HCT116 (cell line): ENCODE measurements around the gene FCRL5. TPM values are rescaled to one million over a fixed set of nuclear protein-coding genes. Genes with fewer than 3 reads are reported as not detected.

Experiments
- ATAC-seq: fragments of 200-7000 bp; cut with Tn5 transposase; 2 replicates; pipeline ENCODE4 v1.9.1; 2020; ENCODE audit warnings: mild to moderate bottlenecking, moderate library complexity
- BruUV-seq: library from RNA; stranded (reverse); fragments of 400-500 nt; replicated peaks from 2 replicates; lab custom pipeline; 2021; lab: Mats Ljungman, UMichigan
- CTCF ChIA-PET: fragments of 300-600 bp; sonication (Branson Sonifier 250); formaldehyde crosslinking; loops from one replicate; lab custom pipeline; 2021; ENCODE audit warnings: antibody characterized with exemption; lab: Charles Lee
- POLR2A ChIA-PET: fragments of 300-600, 350-600 bp; sonication (Branson Sonifier 250); formaldehyde crosslinking; loops from one replicate; lab custom pipeline; 2021; ENCODE audit warnings: antibody characterized with exemption; lab: Charles Lee
- RAD21 ChIA-PET, 2 experiments: fragments of 300-600 bp; sonication (Branson Sonifier 250); formaldehyde crosslinking; loops; one replicate each; lab custom pipeline; 2023; ENCODE audit warnings: low total read pairs in 2 of 2; ENCODE audit not compliant: uncharacterized antibody in 2 of 2, unreplicated experiment in 2 of 2, low non-redundant PET in 1 of 2; lab: Charles Lee
- DNase-seq: peaks from one replicate; pipeline ENCODE4 v3.0.0-alpha.2; 2010; ENCODE audit warnings: low read depth, low spot score
- H2AFZ ChIP-seq: fragments of 200-600 bp; shearing (Covaris generic), sonication (generic); 2 replicates; pipeline ENCODE4 v1.6.1; 2017; ENCODE audit warnings: low read depth, mixed run types, mixed read lengths, antibody characterized with exemption, low read length; ENCODE audit not compliant: poor library complexity, severe bottlenecking
- H3K27ac ChIP-seq: 2 replicates; pipeline ENCODE4 v1.5.1; 2012; ENCODE audit warnings: low read depth, low read length
- H3K27me3 ChIP-seq: fragments of 200-600 bp; sonication (generic); 2 replicates; pipeline ENCODE4 v1.6.1; 2016; ENCODE audit warnings: mixed run types, low read length, mixed read lengths; ENCODE audit not compliant: insufficient read depth
- H3K36me3 ChIP-seq, 2 experiments: fragments of 200-500 bp in 1 of 2; fragments of 200-600 bp in 1 of 2; sonication (Bioruptor generic) in 1 of 2; sonication (generic) in 1 of 2; 2 replicates each; pipeline versions ENCODE4 v1.5.1 to v1.6.1; 2014 to 2016; ENCODE audit warnings: low read length in 2 of 2, inconsistent platforms in 1 of 2, mixed read lengths in 1 of 2, mixed run types in 1 of 2; ENCODE audit not compliant: insufficient read depth in 2 of 2, control insufficient read depth in 1 of 2
- H3K4me1 ChIP-seq, 2 experiments: fragments of 200-600 bp in 1 of 2; sonication (generic) in 1 of 2; 2 replicates each; pipeline versions ENCODE4 v1.5.1 to v1.6.1; 2012 to 2017; ENCODE audit warnings: low read length in 2 of 2, inconsistent platforms in 1 of 2, mild to moderate bottlenecking in 1 of 2, mixed read lengths in 1 of 2, mixed run types in 1 of 2, moderate library complexity in 1 of 2; ENCODE audit not compliant: insufficient read depth in 2 of 2, control insufficient read depth in 1 of 2
- H3K4me2 ChIP-seq: fragments of 200-600 bp; sonication (generic); 2 replicates; pipeline ENCODE4 v1.6.1; 2017; ENCODE audit warnings: mixed run types, low read length, mixed read lengths
- H3K4me3 ChIP-seq, 2 experiments: fragments of 200-600 bp in 1 of 2; sonication (generic) in 1 of 2; replicated peaks in 1 of 2; 2 replicates each; pipeline ENCODE4 v1.5.1; 2011 to 2016; ENCODE audit warnings: low read length in 2 of 2, control low read depth in 1 of 2, low read depth in 1 of 2, mild to moderate bottlenecking in 1 of 2, mixed read lengths in 1 of 2, mixed run types in 1 of 2
- H3K79me2 ChIP-seq: fragments of 200-600 bp; sonication (generic); 2 replicates; pipeline ENCODE4 v1.6.1; 2017; ENCODE audit warnings: mild to moderate bottlenecking, mixed run types, low read length, moderate library complexity, mixed read lengths; ENCODE audit not compliant: insufficient read depth
- H3K9ac ChIP-seq: fragments of 200-600 bp; sonication (generic); 2 replicates; pipeline ENCODE4 v1.6.1; 2016; ENCODE audit warnings: low read length, mixed read lengths
- H3K9me2 ChIP-seq: fragments of 200-600 bp; sonication (generic), shearing (Covaris generic); 2 replicates; pipeline ENCODE4 v1.6.1; 2017; ENCODE audit warnings: mixed run types, mild to moderate bottlenecking, moderate library complexity; ENCODE audit not compliant: insufficient read depth
- H3K9me3 ChIP-seq, 2 experiments: fragments of 200-500 bp in 1 of 2; fragments of 200-600 bp in 1 of 2; sonication (Bioruptor generic) in 1 of 2; sonication (generic) in 1 of 2; 2 replicates each; pipeline ENCODE4 v1.6.1; 2014 to 2017; ENCODE audit warnings: low read length in 2 of 2, mixed read lengths in 2 of 2, inconsistent platforms in 1 of 2, low read depth in 1 of 2, mild to moderate bottlenecking in 1 of 2, mixed run types in 1 of 2, moderate library complexity in 1 of 2; ENCODE audit not compliant: control insufficient read depth in 1 of 2, insufficient read depth in 1 of 2
- H4K20me1 ChIP-seq: fragments of 200-600 bp; sonication (generic), shearing (Covaris generic); 2 replicates; pipeline ENCODE4 v1.6.1; 2017; ENCODE audit warnings: mixed run types, mild to moderate bottlenecking, moderate library complexity; ENCODE audit not compliant: insufficient read depth
- CBX3 ChIP-seq: IDR thresholded peaks from 2 replicates; pipeline ENCODE4 v1.6.1; 2012; ENCODE audit warnings: low read depth
- EGR1 ChIP-seq: IDR thresholded peaks from 2 replicates; pipeline ENCODE4 v1.6.1; 2012; ENCODE audit warnings: low read depth
- ELF1 ChIP-seq: IDR thresholded peaks from 2 replicates; pipeline ENCODE4 v1.6.1; 2012; ENCODE audit warnings: low read depth, borderline replicate concordance
- EZH2 ChIP-seq: fragments of 200-600 bp; sonication (generic); IDR thresholded peaks from 2 replicates; pipeline ENCODE4 v1.6.1; 2017; ENCODE audit warnings: antibody characterized with exemption, mixed run types
- EZH2phosphoT487 ChIP-seq: fragments of 200-600 bp; IDR thresholded peaks from 2 replicates; pipeline ENCODE4 v1.6.1; 2018; ENCODE audit warnings: antibody characterized with exemption, borderline replicate concordance
- POLR2A ChIP-seq: IDR thresholded peaks from 2 replicates; pipeline ENCODE4 v1.7.0; 2011; ENCODE audit warnings: borderline replicate concordance; ENCODE audit not compliant: insufficient read depth, insufficient read length; ENCODE audit errors: extremely low read depth
- SIN3A ChIP-seq: IDR thresholded peaks from 2 replicates; pipeline ENCODE4 v1.6.1; 2012; ENCODE audit warnings: low read depth
- SP1 ChIP-seq: IDR thresholded peaks from 2 replicates; pipeline ENCODE4 v1.6.1; 2012; ENCODE audit warnings: low read depth
- SRF ChIP-seq: IDR thresholded peaks from 2 replicates; pipeline ENCODE4 v1.6.1; 2012; ENCODE audit warnings: low read depth
- TCF7L2 ChIP-seq: IDR thresholded peaks from 2 replicates; pipeline ENCODE4 v1.7.0; 2011; ENCODE audit warnings: borderline replicate concordance, inconsistent platforms; ENCODE audit not compliant: insufficient read depth, insufficient read length; ENCODE audit errors: extremely low read depth
- YY1 ChIP-seq: IDR thresholded peaks from 2 replicates; pipeline ENCODE4 v1.6.1; 2011; ENCODE audit warnings: low read length, low read depth, moderate library complexity, mild to moderate bottlenecking; ENCODE audit not compliant: insufficient replicate concordance; ENCODE audit errors: extremely low read depth
- ZFX ChIP-seq: fragments of 450-650 bp; IDR thresholded peaks from 2 replicates; pipeline ENCODE4 v1.6.1; 2017
- intact Hi-C: fragments of 100-400 bp; cut with micrococcal nuclease; formaldehyde crosslinking; loops from 2 replicates; pipeline ENCODE4 v1.10.0; 2022
- total RNA-seq: library from RNA; stranded (reverse); gene quantifications from one replicate; pipeline ENCODE4 v1.2.1, GENCODE V29; 2021; ENCODE audit not compliant: unreplicated experiment
- TF ChIP-seq, protein P1 (sequence below): IDR thresholded peaks from 2 replicates; pipeline ENCODE4 v1.6.1; 2012
- TF ChIP-seq, protein P2 (sequence below): IDR thresholded peaks from 2 replicates; pipeline ENCODE4 v1.6.1; 2011; ENCODE audit warnings: mild to moderate bottlenecking, low read length, moderate library complexity; ENCODE audit not compliant: insufficient replicate concordance; ENCODE audit errors: extremely low read depth
- TF ChIP-seq, protein P3 (sequence below): IDR thresholded peaks from 2 replicates; pipeline ENCODE4 v1.6.1; 2012; ENCODE audit warnings: low read depth
- TF ChIP-seq, protein P4 (sequence below): IDR thresholded peaks from 2 replicates; pipeline ENCODE4 v1.6.1; 2012

Gene FCRL5
- total RNA-seq, 1 experiment from 2014 or later: not detected

DNA sequence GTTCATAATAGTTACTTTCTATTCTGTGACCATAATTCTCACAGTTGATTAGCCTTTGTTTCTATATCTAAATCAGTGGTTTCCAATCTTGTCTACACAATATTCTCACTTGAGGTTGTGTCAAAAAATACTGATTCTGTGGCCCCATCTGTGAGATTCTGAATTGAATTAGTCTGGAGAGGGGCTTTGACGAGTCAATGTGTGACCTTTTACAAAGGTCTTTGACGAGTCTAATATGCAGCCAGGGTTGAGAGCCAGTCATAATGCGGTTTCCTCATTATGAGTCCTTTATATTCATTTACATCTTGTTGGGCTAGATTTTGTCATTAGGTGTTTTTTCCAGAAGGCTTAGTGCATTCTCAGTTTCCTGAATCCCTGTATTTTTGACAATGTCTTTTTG lies 19.7 kb downstream of the FCRL5 start:
- ChIA-PET POLR2A (no interaction called here), CTCF (no interaction called here), RAD21 (no interaction called here)
- H4K20me1 ChIP-seq: no peaks in the 10 kb centered on the region
- H3K79me2 ChIP-seq: no peaks in the 10 kb centered on the region
- H3K4me3 ChIP-seq: no peak overlapping the region
- H3K27ac ChIP-seq: no peak overlapping the region
- no peaks in the 10 kb centered on the region for H3K9me2 ChIP-seq
- H3K27me3 ChIP-seq: peaks cover 41% of the 10 kb centered on the region
- no peak overlapping the region for H3K4me2 ChIP-seq
- DNase-seq (no peak), ATAC-seq (no peak)
- intact Hi-C loops: no loop called here
- H2AFZ ChIP-seq: no peak overlapping the region
- no peak overlapping the region for H3K9ac ChIP-seq
- TF ChIP-seq SRF (no peak), POLR2A (no peak), EGR1 (no peak), CBX3 (no peak), YY1 (no peak), EZH2 (no peak), ELF1 (no peak), EZH2phosphoT487 (no peak), TCF7L2 (no peak), ZFX (no peak), SP1 (no peak), SIN3A (no peak)
- TF ChIP-seq, protein P1, sequence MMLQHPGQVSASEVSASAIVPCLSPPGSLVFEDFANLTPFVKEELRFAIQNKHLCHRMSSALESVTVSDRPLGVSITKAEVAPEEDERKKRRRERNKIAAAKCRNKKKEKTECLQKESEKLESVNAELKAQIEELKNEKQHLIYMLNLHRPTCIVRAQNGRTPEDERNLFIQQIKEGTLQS: no peak
- TF ChIP-seq, protein P2, sequence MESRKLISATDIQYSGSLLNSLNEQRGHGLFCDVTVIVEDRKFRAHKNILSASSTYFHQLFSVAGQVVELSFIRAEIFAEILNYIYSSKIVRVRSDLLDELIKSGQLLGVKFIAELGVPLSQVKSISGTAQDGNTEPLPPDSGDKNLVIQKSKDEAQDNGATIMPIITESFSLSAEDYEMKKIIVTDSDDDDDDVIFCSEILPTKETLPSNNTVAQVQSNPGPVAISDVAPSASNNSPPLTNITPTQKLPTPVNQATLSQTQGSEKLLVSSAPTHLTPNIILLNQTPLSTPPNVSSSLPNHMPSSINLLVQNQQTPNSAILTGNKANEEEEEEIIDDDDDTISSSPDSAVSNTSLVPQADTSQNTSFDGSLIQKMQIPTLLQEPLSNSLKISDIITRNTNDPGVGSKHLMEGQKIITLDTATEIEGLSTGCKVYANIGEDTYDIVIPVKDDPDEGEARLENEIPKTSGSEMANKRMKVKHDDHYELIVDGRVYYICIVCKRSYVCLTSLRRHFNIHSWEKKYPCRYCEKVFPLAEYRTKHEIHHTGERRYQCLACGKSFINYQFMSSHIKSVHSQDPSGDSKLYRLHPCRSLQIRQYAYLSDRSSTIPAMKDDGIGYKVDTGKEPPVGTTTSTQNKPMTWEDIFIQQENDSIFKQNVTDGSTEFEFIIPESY: no peak
- TF ChIP-seq, protein P3, sequence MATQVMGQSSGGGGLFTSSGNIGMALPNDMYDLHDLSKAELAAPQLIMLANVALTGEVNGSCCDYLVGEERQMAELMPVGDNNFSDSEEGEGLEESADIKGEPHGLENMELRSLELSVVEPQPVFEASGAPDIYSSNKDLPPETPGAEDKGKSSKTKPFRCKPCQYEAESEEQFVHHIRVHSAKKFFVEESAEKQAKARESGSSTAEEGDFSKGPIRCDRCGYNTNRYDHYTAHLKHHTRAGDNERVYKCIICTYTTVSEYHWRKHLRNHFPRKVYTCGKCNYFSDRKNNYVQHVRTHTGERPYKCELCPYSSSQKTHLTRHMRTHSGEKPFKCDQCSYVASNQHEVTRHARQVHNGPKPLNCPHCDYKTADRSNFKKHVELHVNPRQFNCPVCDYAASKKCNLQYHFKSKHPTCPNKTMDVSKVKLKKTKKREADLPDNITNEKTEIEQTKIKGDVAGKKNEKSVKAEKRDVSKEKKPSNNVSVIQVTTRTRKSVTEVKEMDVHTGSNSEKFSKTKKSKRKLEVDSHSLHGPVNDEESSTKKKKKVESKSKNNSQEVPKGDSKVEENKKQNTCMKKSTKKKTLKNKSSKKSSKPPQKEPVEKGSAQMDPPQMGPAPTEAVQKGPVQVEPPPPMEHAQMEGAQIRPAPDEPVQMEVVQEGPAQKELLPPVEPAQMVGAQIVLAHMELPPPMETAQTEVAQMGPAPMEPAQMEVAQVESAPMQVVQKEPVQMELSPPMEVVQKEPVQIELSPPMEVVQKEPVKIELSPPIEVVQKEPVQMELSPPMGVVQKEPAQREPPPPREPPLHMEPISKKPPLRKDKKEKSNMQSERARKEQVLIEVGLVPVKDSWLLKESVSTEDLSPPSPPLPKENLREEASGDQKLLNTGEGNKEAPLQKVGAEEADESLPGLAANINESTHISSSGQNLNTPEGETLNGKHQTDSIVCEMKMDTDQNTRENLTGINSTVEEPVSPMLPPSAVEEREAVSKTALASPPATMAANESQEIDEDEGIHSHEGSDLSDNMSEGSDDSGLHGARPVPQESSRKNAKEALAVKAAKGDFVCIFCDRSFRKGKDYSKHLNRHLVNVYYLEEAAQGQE: no peak
- TF ChIP-seq, protein P4, sequence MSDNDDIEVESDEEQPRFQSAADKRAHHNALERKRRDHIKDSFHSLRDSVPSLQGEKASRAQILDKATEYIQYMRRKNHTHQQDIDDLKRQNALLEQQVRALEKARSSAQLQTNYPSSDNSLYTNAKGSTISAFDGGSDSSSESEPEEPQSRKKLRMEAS: no peak
- no peaks in the 10 kb centered on the region for H3K36me3 ChIP-seq
- H3K4me1 ChIP-seq: no peaks in the 10 kb centered on the region
- H3K9me3 ChIP-seq: no peaks in the 10 kb centered on the region
- BruUV-seq: no TSS peak
